ENCODE measurements around the gene EPHB1.

EPHB1 gene

GRCh38 chr3:134873789-134874188, 78.7 kb downstream of the EPHB1 start:
- Histone ChIP-seq H3K27me3 (ENCODE audit: control insufficient read depth in 1 of 2, insufficient read depth in 2 of 2, low read length in 2 of 2) (no peaks in the 10 kb centered on the region), H3K4me1 (ENCODE audit: control insufficient read depth in 1 of 2, insufficient read depth in 2 of 2, low read length in 2 of 2) (peaks cover 8 to 11% of the 10 kb centered on the region in 2 donors), H3K27ac (ENCODE audit: low read depth, low read length) (no peak overlapping the region), H3K9me3 (ENCODE audit: control insufficient read depth in 1 of 2, low read length in 2 of 2) (no peaks in the 10 kb centered on the region), H3K9ac (ENCODE audit: low read depth in 1 of 2, low read length in 2 of 2) (no peak overlapping the region), H3K36me3 (ENCODE audit: control insufficient read depth in 1 of 2, insufficient read depth in 2 of 2, low read length in 2 of 2) (no peaks in the 10 kb centered on the region), H3K4me3 (ENCODE audit: low read depth in 1 of 2, low read length in 2 of 2) (no peak overlapping the region)

- Histone ChIP-seq H3K4me1 (ENCODE audit: control insufficient read depth in 1 of 2, insufficient read depth in 2 of 2, low read length in 2 of 2) (peaks cover 8 to 10% of the 10 kb centered on the region in 2 donors), H3K27me3 (ENCODE audit: control insufficient read depth in 1 of 2, insufficient read depth in 2 of 2, low read length in 2 of 2) (no peaks in the 10 kb centered on the region), H3K36me3 (ENCODE audit: control insufficient read depth in 1 of 2, insufficient read depth in 2 of 2, low read length in 2 of 2) (no peaks in the 10 kb centered on the region), H3K4me3 (ENCODE audit: low read depth in 1 of 2, low read length in 2 of 2) (no peak overlapping the region), H3K9me3 (ENCODE audit: control insufficient read depth in 1 of 2, low read length in 2 of 2) (no peaks in the 10 kb centered on the region), H3K9ac (ENCODE audit: low read depth in 1 of 2, low read length in 2 of 2) (no peak overlapping the region), H3K27ac (ENCODE audit: low read depth, low read length) (no peak overlapping the region)
Observed at GRCh38 chr3:134874737-134875413, 79.8 kb downstream of the EPHB1 start.

GRCh38 chr3:134876836-134877235, 81.8 kb downstream of the EPHB1 start:
- no peak overlapping the region for H3K9ac ChIP-seq (ENCODE audit: low read depth in 1 of 2, low read length in 2 of 2)
- no peak overlapping the region for H3K27ac ChIP-seq (ENCODE audit: low read depth, low read length)
- H3K36me3 ChIP-seq (ENCODE audit: control insufficient read depth in 1 of 2, insufficient read depth in 2 of 2, low read length in 2 of 2), result no peaks in the 10 kb centered on the region
- no peaks in the 10 kb centered on the region for H3K27me3 ChIP-seq (ENCODE audit: control insufficient read depth in 1 of 2, insufficient read depth in 2 of 2, low read length in 2 of 2)
- peaks cover 4 to 8% of the 10 kb centered on the region in 2 donors for H3K4me1 ChIP-seq (ENCODE audit: control insufficient read depth in 1 of 2, insufficient read depth in 2 of 2, low read length in 2 of 2)
- no peak overlapping the region for H3K4me3 ChIP-seq (ENCODE audit: low read depth in 1 of 2, low read length in 2 of 2)
- H3K9me3 ChIP-seq (ENCODE audit: control insufficient read depth in 1 of 2, low read length in 2 of 2), result no peaks in the 10 kb centered on the region

GRCh38 chr3:134877788-134878187, 82.7 kb downstream of the EPHB1 start:
- Histone ChIP-seq H3K9ac (ENCODE audit: low read depth in 1 of 2, low read length in 2 of 2) (no peak overlapping the region), H3K27ac (ENCODE audit: low read depth, low read length) (no peak overlapping the region), H3K4me1 (ENCODE audit: control insufficient read depth in 1 of 2, insufficient read depth in 2 of 2, low read length in 2 of 2) (peaks cover 4 to 8% of the 10 kb centered on the region in 2 donors), H3K4me3 (ENCODE audit: low read depth in 1 of 2, low read length in 2 of 2) (no peak overlapping the region), H3K36me3 (ENCODE audit: control insufficient read depth in 1 of 2, insufficient read depth in 2 of 2, low read length in 2 of 2) (no peaks in the 10 kb centered on the region), H3K27me3 (ENCODE audit: control insufficient read depth in 1 of 2, insufficient read depth in 2 of 2, low read length in 2 of 2) (no peaks in the 10 kb centered on the region), H3K9me3 (ENCODE audit: control insufficient read depth in 1 of 2, low read length in 2 of 2) (no peaks in the 10 kb centered on the region)

DNA sequence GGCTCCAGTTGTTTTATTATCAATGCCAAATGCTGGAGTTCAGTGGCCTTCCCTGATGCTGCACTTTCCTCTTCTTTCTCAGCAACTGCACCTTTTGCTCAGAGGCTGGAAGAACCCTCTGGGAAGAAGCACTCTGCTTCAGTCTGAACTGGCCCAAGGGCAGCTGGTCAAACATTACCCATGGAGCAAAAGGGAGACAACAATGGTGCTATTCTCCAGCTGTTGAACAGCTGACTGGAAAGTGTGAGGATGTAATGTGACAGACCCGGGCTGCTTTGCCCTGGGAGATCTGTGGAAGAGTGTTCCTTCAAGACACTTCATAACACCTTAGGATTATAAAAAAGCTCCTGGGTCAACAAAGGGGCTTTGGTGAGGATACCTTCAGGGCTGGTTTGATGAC, 84.9 kb downstream of the EPHB1 start:
- Histone ChIP-seq H3K36me3 (ENCODE audit: control insufficient read depth in 1 of 2, insufficient read depth in 2 of 2, low read length in 2 of 2) (no peaks in the 10 kb centered on the region), H3K27ac (ENCODE audit: low read depth, low read length) (no peak overlapping the region), H3K9me3 (ENCODE audit: control insufficient read depth in 1 of 2, low read length in 2 of 2) (no peaks in the 10 kb centered on the region), H3K27me3 (ENCODE audit: control insufficient read depth in 1 of 2, insufficient read depth in 2 of 2, low read length in 2 of 2) (no peaks in the 10 kb centered on the region), H3K4me3 (ENCODE audit: low read depth in 1 of 2, low read length in 2 of 2) (no peak overlapping the region), H3K9ac (ENCODE audit: low read depth in 1 of 2, low read length in 2 of 2) (no peak overlapping the region), H3K4me1 (ENCODE audit: control insufficient read depth in 1 of 2, insufficient read depth in 2 of 2, low read length in 2 of 2) (peaks cover 4% of the 10 kb centered on the region in 2 donors)

- H3K4me3 ChIP-seq (ENCODE audit: low read depth in 1 of 2, low read length in 2 of 2), result no peak overlapping the region
- no peaks in the 10 kb centered on the region for H3K27me3 ChIP-seq (ENCODE audit: control insufficient read depth in 1 of 2, insufficient read depth in 2 of 2, low read length in 2 of 2)
- no peaks in the 10 kb centered on the region for H3K9me3 ChIP-seq (ENCODE audit: control insufficient read depth in 1 of 2, low read length in 2 of 2)
- no peak overlapping the region for H3K27ac ChIP-seq (ENCODE audit: low read depth, low read length)
- no peaks in the 10 kb centered on the region for H3K36me3 ChIP-seq (ENCODE audit: control insufficient read depth in 1 of 2, insufficient read depth in 2 of 2, low read length in 2 of 2)
- no peak overlapping the region for H3K9ac ChIP-seq (ENCODE audit: low read depth in 1 of 2, low read length in 2 of 2)
- no peaks in the 10 kb centered on the region for H3K4me1 ChIP-seq (ENCODE audit: control insufficient read depth in 1 of 2, insufficient read depth in 2 of 2, low read length in 2 of 2)
Observed at GRCh38 chr3:134880431-134880830, 85.4 kb downstream of the EPHB1 start.

DNA sequence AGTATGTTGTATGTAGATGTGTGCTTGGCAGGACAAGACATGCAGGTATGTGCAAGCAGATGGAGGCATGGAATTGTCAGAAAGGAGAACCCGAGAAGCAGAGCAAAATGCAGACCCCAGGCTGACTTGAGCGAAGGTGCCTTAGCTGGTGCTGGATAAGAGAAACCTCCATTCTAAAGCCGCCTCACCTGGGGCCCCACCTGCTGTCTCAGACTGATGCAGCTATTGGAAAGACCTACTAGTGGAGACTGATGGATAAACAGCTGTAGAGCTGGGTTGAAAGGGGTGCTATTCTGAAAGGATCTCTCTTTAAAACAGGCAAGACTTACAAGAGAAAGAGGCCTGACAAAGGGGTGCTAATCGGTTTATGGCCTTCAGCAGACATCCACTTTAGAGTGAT, 86.2 kb downstream of the EPHB1 start:
- Histone ChIP-seq H3K27me3 (ENCODE audit: control insufficient read depth in 1 of 2, insufficient read depth in 2 of 2, low read length in 2 of 2) (no peaks in the 10 kb centered on the region), H3K27ac (ENCODE audit: low read depth, low read length) (no peak overlapping the region), H3K36me3 (ENCODE audit: control insufficient read depth in 1 of 2, insufficient read depth in 2 of 2, low read length in 2 of 2) (no peaks in the 10 kb centered on the region), H3K4me1 (ENCODE audit: control insufficient read depth in 1 of 2, insufficient read depth in 2 of 2, low read length in 2 of 2) (no peaks in the 10 kb centered on the region), H3K9me3 (ENCODE audit: control insufficient read depth in 1 of 2, low read length in 2 of 2) (no peaks in the 10 kb centered on the region), H3K4me3 (ENCODE audit: low read depth in 1 of 2, low read length in 2 of 2) (no peak overlapping the region), H3K9ac (ENCODE audit: low read depth in 1 of 2, low read length in 2 of 2) (no peak overlapping the region)

- H3K27ac ChIP-seq (ENCODE audit: low read depth, low read length), result no peak overlapping the region
- H3K4me1 ChIP-seq (ENCODE audit: control insufficient read depth in 1 of 2, insufficient read depth in 2 of 2, low read length in 2 of 2), result no peaks in the 10 kb centered on the region
- H3K9me3 ChIP-seq (ENCODE audit: control insufficient read depth in 1 of 2, low read length in 2 of 2), result no peaks in the 10 kb centered on the region
- H3K27me3 ChIP-seq (ENCODE audit: control insufficient read depth in 1 of 2, insufficient read depth in 2 of 2, low read length in 2 of 2), result no peaks in the 10 kb centered on the region
- no peak overlapping the region for H3K4me3 ChIP-seq (ENCODE audit: low read depth in 1 of 2, low read length in 2 of 2)
- H3K36me3 ChIP-seq (ENCODE audit: control insufficient read depth in 1 of 2, insufficient read depth in 2 of 2, low read length in 2 of 2), result no peaks in the 10 kb centered on the region
- H3K9ac ChIP-seq (ENCODE audit: low read depth in 1 of 2, low read length in 2 of 2), result no peak overlapping the region
Observed at GRCh38 chr3:134883697-134884385, 88.8 kb downstream of the EPHB1 start.

DNA sequence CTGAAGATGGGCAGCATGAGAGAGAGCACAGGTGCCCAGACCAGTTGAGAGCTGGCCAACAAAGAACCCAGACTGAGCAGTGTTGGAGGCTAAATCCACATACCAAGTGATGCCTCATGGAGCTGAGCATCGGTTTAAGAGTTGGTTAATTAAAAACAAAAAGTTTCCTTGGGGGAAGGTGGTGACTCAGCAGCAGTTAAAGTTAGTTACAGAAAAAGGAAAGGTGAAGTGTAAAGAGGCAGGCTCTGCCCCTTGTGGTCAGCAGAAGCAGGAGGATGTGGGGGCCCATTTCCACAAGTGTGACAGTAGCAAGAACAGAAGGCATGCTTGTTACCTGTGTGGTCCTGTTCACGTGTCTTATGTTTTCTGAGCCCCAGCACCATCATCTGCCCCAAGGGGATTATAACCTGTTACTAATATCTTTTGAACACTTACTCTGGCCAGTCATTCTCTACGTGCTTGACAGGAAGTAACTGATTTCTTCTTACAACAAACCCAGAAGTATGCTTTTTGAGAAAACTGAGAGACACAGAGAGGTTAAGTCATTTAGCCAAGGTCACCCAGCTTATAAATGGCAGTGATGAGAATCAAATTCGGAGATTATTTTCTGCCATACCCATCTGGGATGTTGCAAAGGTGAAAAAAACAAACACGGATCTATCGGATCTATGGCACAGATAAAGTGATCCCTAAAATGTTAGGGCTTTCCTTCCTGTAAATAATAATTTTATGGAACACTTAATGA, 91.0 kb downstream of the EPHB1 start:
- H3K27ac ChIP-seq (ENCODE audit: low read depth, low read length), result no peak overlapping the region
- no peaks in the 10 kb centered on the region for H3K9me3 ChIP-seq (ENCODE audit: control insufficient read depth in 1 of 2, low read length in 2 of 2)
- H3K36me3 ChIP-seq (ENCODE audit: control insufficient read depth in 1 of 2, insufficient read depth in 2 of 2, low read length in 2 of 2), result no peaks in the 10 kb centered on the region
- H3K27me3 ChIP-seq (ENCODE audit: control insufficient read depth in 1 of 2, insufficient read depth in 2 of 2, low read length in 2 of 2), result no peaks in the 10 kb centered on the region
- H3K4me1 ChIP-seq (ENCODE audit: control insufficient read depth in 1 of 2, insufficient read depth in 2 of 2, low read length in 2 of 2), result no peaks in the 10 kb centered on the region
- no peak overlapping the region for H3K9ac ChIP-seq (ENCODE audit: low read depth in 1 of 2, low read length in 2 of 2)
- no peak overlapping the region for H3K4me3 ChIP-seq (ENCODE audit: low read depth in 1 of 2, low read length in 2 of 2)

DNA sequence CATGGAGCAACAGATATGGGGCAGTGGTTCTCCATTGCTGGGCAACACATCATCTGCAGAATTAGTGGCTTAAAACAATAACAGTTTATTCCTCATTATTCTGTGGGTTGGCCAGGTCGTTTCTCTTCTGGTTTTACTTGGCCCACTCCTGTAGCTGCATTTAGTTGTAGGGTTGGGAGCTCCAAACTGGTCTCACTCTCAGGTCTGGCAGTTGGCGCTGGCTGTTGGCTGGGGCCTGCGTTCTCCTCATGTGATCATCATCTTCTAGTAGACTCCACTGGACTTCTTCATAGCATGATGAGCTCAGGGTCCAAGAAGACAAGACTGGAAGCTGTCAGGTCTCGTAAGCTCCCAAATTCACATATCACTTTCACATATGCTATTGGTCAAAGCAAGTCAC, 91.9 kb downstream of the EPHB1 start:
- Histone ChIP-seq H3K4me3 (ENCODE audit: low read depth in 1 of 2, low read length in 2 of 2) (no peak overlapping the region), H3K4me1 (ENCODE audit: control insufficient read depth in 1 of 2, insufficient read depth in 2 of 2, low read length in 2 of 2) (no peaks in the 10 kb centered on the region), H3K27ac (ENCODE audit: low read depth, low read length) (no peak overlapping the region), H3K9me3 (ENCODE audit: control insufficient read depth in 1 of 2, low read length in 2 of 2) (peaks cover 0 to 3% of the 10 kb centered on the region in 2 donors), H3K27me3 (ENCODE audit: control insufficient read depth in 1 of 2, insufficient read depth in 2 of 2, low read length in 2 of 2) (no peaks in the 10 kb centered on the region), H3K36me3 (ENCODE audit: control insufficient read depth in 1 of 2, insufficient read depth in 2 of 2, low read length in 2 of 2) (no peaks in the 10 kb centered on the region), H3K9ac (ENCODE audit: low read depth in 1 of 2, low read length in 2 of 2) (no peak overlapping the region)

All from duodenal mucosa (tissue), 2 donors.